PC-9 (cell line): ENCODE measurements around the gene WFDC1. TPM values are rescaled to one million over a fixed set of nuclear protein-coding genes. Genes with fewer than 3 reads are reported as not detected.

ENCODE experiments used
- BruUV-seq: library from RNA; stranded (reverse); fragments of 400-500 nt; replicated peaks from 2 replicates; lab custom pipeline; 2021; lab: Mats Ljungman, UMichigan
- CTCF ChIA-PET: fragments of 300-600 bp; sonication (Branson Sonifier 250); formaldehyde crosslinking; loops from one replicate; lab custom pipeline; 2022; ENCODE audit warnings: antibody characterized with exemption; lab: Charles Lee
- POLR2A ChIA-PET: fragments of 300-600 bp; sonication (Branson Sonifier 250); formaldehyde crosslinking; loops from one replicate; lab custom pipeline; 2022; ENCODE audit warnings: antibody characterized with exemption; ENCODE audit not compliant: unreplicated experiment; lab: Charles Lee
- DNase-seq, 2 experiments: peaks; one replicate each; pipeline versions ENCODE4 v3.0.0 to v3.0.0-alpha.2; 2015 to 2022; ENCODE audit warnings: mixed read lengths in 1 of 2
- H2AFZ ChIP-seq: fragments of 200-600 bp; sonication (generic); 2 replicates; pipeline ENCODE4 v1.8.1; 2017; ENCODE audit warnings: antibody characterized with exemption
- H3F3A ChIP-seq: fragments of 200-600 bp; sonication (generic); 2 replicates; pipeline ENCODE4 v1.8.1; 2017; ENCODE audit warnings: antibody characterized with exemption, mild to moderate bottlenecking, low read depth; ENCODE audit not compliant: insufficient read depth
- H3K27ac ChIP-seq: fragments of 200-600 bp; sonication (generic); 2 replicates; pipeline ENCODE4 v1.6.1; 2016; ENCODE audit warnings: mixed run types
- H3K27me3 ChIP-seq: fragments of 200-600 bp; sonication (generic); 2 replicates; pipeline ENCODE4 v1.6.1; 2016; ENCODE audit warnings: low read depth, mixed run types; ENCODE audit not compliant: insufficient read depth
- H3K36me3 ChIP-seq: fragments of 200-600 bp; sonication (generic); 2 replicates; pipeline ENCODE4 v1.6.1; 2016; ENCODE audit warnings: low read depth, mixed run types
- H3K4me1 ChIP-seq: fragments of 200-600 bp; sonication (generic); replicated peaks from 2 replicates; pipeline ENCODE4 v1.6.1; 2016; ENCODE audit warnings: mixed run types; ENCODE audit not compliant: insufficient read depth
- H3K4me2 ChIP-seq: fragments of 200-600 bp; sonication (generic); 2 replicates; pipeline ENCODE4 v1.6.1; 2017; ENCODE audit warnings: mixed run types
- H3K4me3 ChIP-seq: fragments of 200-600 bp; sonication (generic); 2 replicates; pipeline ENCODE4 v1.6.1; 2016; ENCODE audit warnings: mixed run types
- H3K79me2 ChIP-seq: fragments of 200-600 bp; sonication (generic); 2 replicates; pipeline ENCODE4 v1.6.1; 2017; ENCODE audit warnings: low read depth, mixed run types
- H3K9me2 ChIP-seq: fragments of 200-600 bp; sonication (generic); 2 replicates; pipeline ENCODE4 v1.8.1; 2017; ENCODE audit warnings: mild to moderate bottlenecking; ENCODE audit not compliant: insufficient read depth
- H3K9me3 ChIP-seq: fragments of 200-600 bp; sonication (generic); 2 replicates; pipeline ENCODE4 v1.8.1; 2016; ENCODE audit warnings: low read depth; ENCODE audit not compliant: insufficient read depth
- H4K20me1 ChIP-seq: fragments of 200-600 bp; sonication (generic); 2 replicates; pipeline ENCODE4 v1.8.1; 2017; ENCODE audit not compliant: insufficient read depth
- CTCF ChIP-seq: fragments of 200-600 bp; sonication (generic); conservative IDR thresholded peaks from 2 replicates; pipeline ENCODE4 v1.6.1; 2017; ENCODE audit warnings: mixed run types, antibody characterized with exemption, mild to moderate bottlenecking, moderate library complexity
- EZH2 ChIP-seq: fragments of 200-600 bp; sonication (generic); IDR thresholded peaks from 2 replicates; pipeline ENCODE4 v1.8.0; 2017; ENCODE audit warnings: antibody characterized with exemption, low read depth
- intact Hi-C: fragments of 100-400 bp; cut with micrococcal nuclease; formaldehyde crosslinking; loops from one replicate; pipeline ENCODE4 v1.10.0; 2022; ENCODE audit not compliant: unreplicated experiment
- total RNA-seq: library from RNA; stranded (reverse); gene quantifications from 2 replicates; pipeline ENCODE4 v1.2.3, GENCODE V29; 2021

The WFDC1 gene
- total RNA-seq, 1 experiment from 2014 or later, result not detected

- H3K4me1 ChIP-seq, result peaks cover 33% of the 10 kb centered on the region
- no peaks in the 10 kb centered on the region for H3K9me2 ChIP-seq
- no peaks in the 10 kb centered on the region for H4K20me1 ChIP-seq
- peaks cover 42% of the 10 kb centered on the region for H3F3A ChIP-seq
- ChIA-PET POLR2A (no interaction called here), CTCF (no interaction called here)
- H2AFZ ChIP-seq, result peak overlapping the region; percentile 91; the same call in 1 of the 2 replicates
- peak overlapping the region; percentile 91 for H3K4me3 ChIP-seq
- H3K27me3 ChIP-seq, result no peaks in the 10 kb centered on the region
- no peaks in the 10 kb centered on the region for H3K9me3 ChIP-seq
- intact Hi-C loops, result no loop called here
- peak overlapping the region; percentile 98 for H3K4me2 ChIP-seq
- peaks cover 29% of the 10 kb centered on the region for H3K79me2 ChIP-seq
- DNase-seq, result no peak
- no peak overlapping the region; the same call in 1 of the 2 replicates for H3K27ac ChIP-seq
- TF ChIP-seq EZH2 (no peak), CTCF (no peak)
- BruUV-seq, result no TSS peak
- no peaks in the 10 kb centered on the region for H3K36me3 ChIP-seq
These were observed 74.4 kb downstream of the WFDC1 start for GRCh38 chr16:84369105-84369504.

- Histone ChIP-seq H4K20me1 (no peaks in the 10 kb centered on the region), H3K9me2 (no peaks in the 10 kb centered on the region), H3K4me3 (peak overlapping the region; percentile 91; the same call in 1 of the 2 replicates), H3K9me3 (no peaks in the 10 kb centered on the region), H3K79me2 (peaks cover 32% of the 10 kb centered on the region), H3K36me3 (no peaks in the 10 kb centered on the region), H3K4me2 (peak overlapping the region; percentile 98), H2AFZ (peak overlapping the region; percentile 35; the same call in 1 of the 2 replicates), H3K27me3 (no peaks in the 10 kb centered on the region), H3K27ac (peak overlapping the region; percentile 83), H3F3A (peaks cover 42% of the 10 kb centered on the region), H3K4me1 (peaks cover 33% of the 10 kb centered on the region)
- CTCF ChIA-PET, result no interaction called here
- TF ChIP-seq EZH2 (no peak), CTCF (no peak)
- POLR2A ChIA-PET, result no interaction called here
- peak; percentile 32 to 84 for DNase-seq
- intact Hi-C loops, result no loop called here
- BruUV-seq, result no TSS peak
These were observed 75.4 kb downstream of the WFDC1 start for GRCh38 chr16:84369938-84370627.

GRCh38 chr16:84370723-84371552 is 76.3 kb downstream of the WFDC1 start:
- no peak for DNase-seq
- intact Hi-C loops, result no loop called here
- TF ChIP-seq CTCF (no peak), EZH2 (no peak)
- H3K4me2 ChIP-seq, result peak overlapping the region; percentile 98
- H4K20me1 ChIP-seq, result no peaks in the 10 kb centered on the region
- H3K27me3 ChIP-seq, result no peaks in the 10 kb centered on the region
- peak overlapping the region; percentile 83 for H3K27ac ChIP-seq
- no peaks in the 10 kb centered on the region for H3K36me3 ChIP-seq
- H3K4me3 ChIP-seq, result peak overlapping the region; percentile 91; the same call in 1 of the 2 replicates
- CTCF ChIA-PET, result interaction anchor here (0.6 kb wide), 1 partner anchor 135 kb away, joined by 6 read pairs; no protein-coding TSS in a partner anchor
- H3K9me2 ChIP-seq, result no peaks in the 10 kb centered on the region
- BruUV-seq, result no TSS peak
- POLR2A ChIA-PET, result no interaction called here
- H2AFZ ChIP-seq, result no peak overlapping the region
- H3K79me2 ChIP-seq, result peaks cover 32% of the 10 kb centered on the region
- H3K9me3 ChIP-seq, result no peaks in the 10 kb centered on the region
- peaks cover 42% of the 10 kb centered on the region for H3F3A ChIP-seq
- peaks cover 33% of the 10 kb centered on the region for H3K4me1 ChIP-seq
